Ovary (tissue), 3 donors: Measurements from ENCODE around the gene ELOA.

Experiments used
- CTCF ChIP-seq, 3 donors: fragments of 450-650 bp in 2 of 3; fragments of 200-600 bp in 1 of 3; IDR thresholded peaks; one replicate each; pipeline versions ENCODE4 v1.5.1 to v1.8.0; 2016 to 2022; ENCODE audit warnings: antibody characterized with exemption in 3 of 3, mild to moderate bottlenecking in 1 of 3
- EP300 ChIP-seq: sonication (generic); formaldehyde crosslinking; IDR thresholded peaks from one replicate; pipeline ENCODE4 v1.6.1; 2017; ENCODE audit warnings: antibody characterized with exemption
- POLR2A ChIP-seq: fragments of 450-650 bp; IDR thresholded peaks from one replicate; pipeline ENCODE4 v1.6.1; 2017; ENCODE audit warnings: antibody characterized with exemption, mild to moderate bottlenecking, moderate library complexity
- donor health status: DM: no; HTN: no; CAD: no.

GRCh38 chr1:23698466-23698865 is 44.8 kb upstream of the ELOA start:
- no peak for TF ChIP-seq CTCF (IDR thresholded peaks at IDR 0.05)
- TF ChIP-seq POLR2A, result no peak
- no peak for TF ChIP-seq EP300
